Muscle layer of colon (tissue), 2 donors: Measurements from ENCODE around the gene DDX27.
"Not testable (repeated sequence)": the region's sequence is repeated elsewhere in the genome, so short reads cannot be mapped to it uniquely, and the experiment has no call there.

ENCODE experiments used
- H3K27ac ChIP-seq: one replicate; pipeline ENCODE4 v1.7.0; 2013; ENCODE audit warnings: low read depth, mild to moderate bottlenecking, low read length, moderate library complexity
- H3K27me3 ChIP-seq, 2 donors: one replicate each; pipeline ENCODE4 v1.7.0; 2013; ENCODE audit warnings: low read length in 2 of 2, mild to moderate bottlenecking in 2 of 2; ENCODE audit not compliant: insufficient read depth in 2 of 2, control insufficient read depth in 1 of 2
- H3K36me3 ChIP-seq: one replicate; pipeline ENCODE4 v1.7.0; 2013; ENCODE audit warnings: mild to moderate bottlenecking, low read length; ENCODE audit not compliant: insufficient read depth
- H3K4me1 ChIP-seq: one replicate; pipeline ENCODE4 v1.7.0; 2013; ENCODE audit warnings: mild to moderate bottlenecking, low read length; ENCODE audit not compliant: insufficient read depth
- H3K4me3 ChIP-seq, 2 donors: one replicate each; pipeline ENCODE4 v1.7.0; 2013; ENCODE audit warnings: low read length in 2 of 2, low read depth in 1 of 2, mild to moderate bottlenecking in 1 of 2, moderate library complexity in 1 of 2
- H3K9ac ChIP-seq: one replicate; pipeline ENCODE4 v1.7.0; 2013; ENCODE audit warnings: low read length
- H3K9me3 ChIP-seq: one replicate; pipeline ENCODE4 v1.7.0; 2013; ENCODE audit warnings: mild to moderate bottlenecking, low read length
- donor health status: abdominal sarcoma.
- donor health status: Adenocarcinoma of cecum.

The DDX27 gene

DNA sequence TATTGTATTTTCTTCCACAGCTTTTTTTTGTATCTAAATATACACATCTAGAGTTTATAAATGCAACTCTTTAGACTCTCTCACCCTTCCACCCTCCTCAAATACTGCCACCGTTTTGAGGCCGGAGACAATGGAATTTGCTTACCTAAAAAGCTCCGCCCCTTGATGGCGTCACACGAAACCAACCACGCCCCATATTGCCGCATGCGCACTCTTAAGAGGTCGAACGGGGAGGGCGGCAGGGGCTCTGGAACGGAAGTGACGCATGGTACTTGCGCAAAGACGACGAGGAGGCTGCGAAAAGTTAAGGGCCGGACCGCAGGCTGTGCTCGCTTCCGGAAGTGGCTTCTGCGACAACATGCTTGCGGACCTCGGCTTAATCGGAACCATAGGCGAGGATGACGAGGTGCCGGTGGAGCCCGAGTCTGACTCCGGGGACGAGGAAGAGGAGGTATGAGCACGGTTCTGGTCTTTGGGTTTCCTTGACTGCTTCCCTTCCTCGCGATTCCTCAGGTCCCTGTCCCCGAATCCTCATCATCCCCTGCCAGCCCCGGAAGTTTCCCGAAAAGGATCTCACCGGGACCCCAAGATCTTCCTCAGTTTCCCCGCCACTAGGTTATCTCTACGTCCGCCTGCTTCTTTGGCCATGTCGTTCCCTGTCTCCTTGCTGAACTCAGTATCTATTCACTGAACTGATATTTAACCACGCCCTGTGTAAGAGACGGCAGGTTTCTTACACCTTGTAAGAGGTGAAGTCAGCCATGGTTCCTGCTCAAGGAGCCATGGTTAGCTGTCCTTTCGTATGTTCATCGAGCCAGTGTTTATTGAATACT, at the start of gene DDX27:
Gene DDX27 (plus strand): TSS at position 326 of the 833 bp plus-strand sequence. CDS start 33 bp downstream, at position 359.
- Histone ChIP-seq H3K4me3 (peak within 1 kb of the TSS; percentile 87 to 88), H3K27ac (peak within 1 kb of the TSS; percentile 71), H3K27me3 (no peaks in the 10 kb centered on the region), H3K36me3 (peaks cover 23% of the 10 kb centered on the region), H3K9me3 (no peaks in the 10 kb centered on the region), H3K4me1 (peaks cover 5% of the 10 kb centered on the region), H3K9ac (peak within 1 kb of the TSS; percentile 83)

- H3K9me3 ChIP-seq = no peaks in the 10 kb centered on the region
- peaks cover 43% of the 10 kb centered on the region for H3K4me1 ChIP-seq
- no peaks in the 10 kb centered on the region for H3K27me3 ChIP-seq
- no peak overlapping the region for H3K27ac ChIP-seq
- H3K9ac ChIP-seq = no peak overlapping the region
- H3K36me3 ChIP-seq = no peaks in the 10 kb centered on the region
- H3K4me3 ChIP-seq = no peak overlapping the region
Observed at GRCh38 chr20:49169547-49169946, 49.7 kb upstream of the DDX27 start.

- Histone ChIP-seq H3K9ac (no peak overlapping the region), H3K4me1 (peaks cover 41% of the 10 kb centered on the region), H3K9me3 (no peaks in the 10 kb centered on the region), H3K4me3 (no peak overlapping the region), H3K27me3 (no peaks in the 10 kb centered on the region), H3K27ac (no peak overlapping the region), H3K36me3 (no peaks in the 10 kb centered on the region)
Observed at GRCh38 chr20:49170714-49171113, 48.5 kb upstream of the DDX27 start.

DNA sequence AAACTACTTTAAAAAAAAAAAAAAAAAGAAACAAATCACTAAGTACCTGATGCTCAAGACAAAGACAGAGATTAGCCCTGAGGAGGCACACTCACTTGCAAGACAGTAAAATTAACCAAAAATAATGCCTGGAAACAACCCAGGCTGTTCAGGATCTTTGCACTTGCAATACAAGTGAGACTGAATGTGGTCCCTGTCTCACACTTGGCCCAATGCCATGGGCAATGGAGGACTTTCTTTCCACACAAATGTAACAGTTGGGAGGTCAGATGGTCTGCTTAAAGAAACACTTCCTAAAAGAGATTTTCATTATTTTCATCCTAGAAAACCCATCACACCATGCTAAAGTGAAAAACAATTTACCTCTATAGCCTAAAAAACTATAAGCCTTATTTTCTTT, 47.3 kb upstream of the DDX27 start:
- Histone ChIP-seq H3K36me3 (no peaks in the 10 kb centered on the region), H3K9ac (no peak overlapping the region), H3K4me1 (peaks cover 30% of the 10 kb centered on the region), H3K4me3 (no peak overlapping the region), H3K27me3 (no peaks in the 10 kb centered on the region), H3K27ac (no peak overlapping the region), H3K9me3 (no peaks in the 10 kb centered on the region)

DNA sequence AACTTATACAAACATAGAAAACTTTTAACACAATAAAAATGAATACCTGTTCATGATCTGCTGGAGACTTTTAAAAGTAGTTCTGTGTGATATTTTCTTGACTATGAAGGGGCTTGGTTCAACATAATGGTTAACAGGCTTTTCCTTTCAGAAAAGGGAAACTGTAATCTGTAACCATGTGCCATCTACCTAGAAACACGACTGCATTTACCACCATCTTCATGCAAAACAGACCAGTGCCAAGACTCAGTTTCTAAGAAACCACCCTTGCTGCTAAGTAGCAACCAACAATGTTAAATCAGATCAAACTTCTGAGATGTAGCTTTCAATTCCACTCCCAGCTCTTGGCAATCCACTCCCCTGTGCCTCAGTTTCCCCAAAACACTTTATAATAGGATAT, 46.8 kb upstream of the DDX27 start:
- Histone ChIP-seq H3K9ac (no peak overlapping the region), H3K36me3 (no peaks in the 10 kb centered on the region), H3K27ac (no peak overlapping the region), H3K4me3 (no peak overlapping the region), H3K4me1 (peaks cover 28% of the 10 kb centered on the region), H3K9me3 (no peaks in the 10 kb centered on the region), H3K27me3 (no peaks in the 10 kb centered on the region)

DNA sequence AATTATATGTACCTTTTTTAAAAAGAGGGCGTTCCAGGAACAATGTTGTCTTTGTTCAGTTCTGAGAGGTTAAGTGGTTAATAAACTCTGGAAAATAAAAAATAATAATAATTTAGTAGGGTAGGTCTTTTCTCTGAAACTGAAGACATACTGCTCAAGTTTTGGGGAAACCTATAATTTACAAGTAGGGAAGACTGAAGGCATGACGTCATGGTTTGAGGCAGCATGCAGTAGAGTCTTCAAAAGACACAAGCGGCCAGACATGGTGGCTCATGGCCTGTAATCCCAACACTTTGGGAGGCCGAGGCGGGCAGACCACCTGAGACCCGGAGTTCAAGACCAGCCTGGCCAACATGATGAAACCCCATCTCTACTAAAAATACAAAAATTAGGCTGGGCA, 45.0 kb upstream of the DDX27 start:
- no peaks in the 10 kb centered on the region for H3K36me3 ChIP-seq

DNA sequence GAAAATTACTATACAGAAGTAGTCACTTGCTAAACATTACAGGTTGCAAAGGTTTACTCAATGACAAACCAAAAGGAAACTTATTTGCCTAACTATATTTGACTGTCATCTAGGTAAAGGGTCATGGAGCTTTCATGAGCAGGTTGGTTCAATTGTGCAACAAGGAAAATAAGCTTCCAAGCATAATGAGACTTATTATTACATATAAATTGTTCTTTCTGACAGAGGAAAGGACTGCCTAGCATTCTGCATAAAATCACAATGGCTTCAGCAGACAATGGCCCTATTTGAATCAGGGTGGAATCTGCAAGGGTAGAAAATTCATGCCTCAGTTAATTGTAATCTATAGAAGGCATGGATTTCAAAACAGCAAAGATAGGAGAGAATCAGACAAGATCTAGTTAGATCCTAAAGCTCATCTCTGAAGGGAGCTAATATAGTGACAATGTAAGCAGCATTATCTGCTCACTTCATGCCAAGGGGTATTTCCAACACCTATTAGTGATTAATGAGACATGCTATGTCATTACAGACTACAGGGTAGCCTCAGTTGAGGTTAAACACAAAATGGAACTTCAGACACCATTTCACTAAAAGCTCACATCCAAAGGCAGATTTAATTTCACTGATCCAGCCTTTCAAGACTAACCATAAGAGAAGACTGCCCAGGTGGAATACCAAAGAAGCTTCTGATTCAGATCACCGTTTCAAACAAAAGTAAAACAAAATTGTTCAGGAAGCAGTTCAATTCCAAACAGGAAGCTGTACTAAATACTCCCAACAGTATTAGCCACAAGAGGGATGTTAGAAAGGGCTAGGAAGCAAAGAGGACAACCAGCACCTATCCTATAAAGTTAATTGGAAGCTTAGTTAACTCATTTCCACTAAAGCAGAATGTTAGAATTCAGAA, 39.6 kb upstream of the DDX27 start:
- Histone ChIP-seq H3K9ac (no peak overlapping the region), H3K4me1 (peaks cover 26% of the 10 kb centered on the region), H3K27ac (no peak overlapping the region), H3K36me3 (no peaks in the 10 kb centered on the region), H3K4me3 (no peak overlapping the region), H3K27me3 (no peaks in the 10 kb centered on the region), H3K9me3 (no peaks in the 10 kb centered on the region)

More for the DNA sequence above, 45.0 kb upstream of the DDX27 start:
- Histone ChIP-seq H3K9ac (no peak overlapping the region), H3K9me3 (no peaks in the 10 kb centered on the region), H3K27ac (no peak overlapping the region), H3K4me1 (peaks cover 20% of the 10 kb centered on the region), H3K27me3 (no peaks in the 10 kb centered on the region), H3K4me3 (no peak overlapping the region)

GRCh38 chr20:49181265-49181877, 37.8 kb upstream of the DDX27 start:
- H3K9ac ChIP-seq = no peak overlapping the region
- no peaks in the 10 kb centered on the region for H3K27me3 ChIP-seq
- no peak overlapping the region for H3K4me3 ChIP-seq
- no peak overlapping the region for H3K27ac ChIP-seq
- no peaks in the 10 kb centered on the region for H3K36me3 ChIP-seq
- H3K9me3 ChIP-seq = no peaks in the 10 kb centered on the region
- peaks cover 34% of the 10 kb centered on the region for H3K4me1 ChIP-seq

DNA sequence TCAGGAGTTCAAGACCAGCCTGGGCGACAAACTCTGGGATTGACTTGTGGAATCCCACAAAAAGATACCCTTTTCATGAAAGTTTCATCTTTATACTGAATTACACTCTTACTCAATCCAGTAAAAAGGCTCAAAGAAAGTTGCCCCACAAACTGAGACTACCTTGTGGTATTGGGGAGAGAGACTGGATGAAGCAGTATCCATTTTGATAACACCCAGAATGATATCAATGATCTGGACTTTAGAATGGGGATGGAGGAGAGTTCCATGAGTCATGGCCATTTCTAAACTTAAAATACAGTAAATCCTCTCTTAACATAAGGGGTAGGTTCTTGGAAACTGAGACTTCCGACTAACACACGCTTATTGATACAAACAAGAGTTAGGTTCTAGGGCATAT, 35.8 kb upstream of the DDX27 start:
- Histone ChIP-seq H3K9ac (no peak overlapping the region), H3K4me1 (peaks cover 33% of the 10 kb centered on the region), H3K27ac (no peak overlapping the region)

DNA sequence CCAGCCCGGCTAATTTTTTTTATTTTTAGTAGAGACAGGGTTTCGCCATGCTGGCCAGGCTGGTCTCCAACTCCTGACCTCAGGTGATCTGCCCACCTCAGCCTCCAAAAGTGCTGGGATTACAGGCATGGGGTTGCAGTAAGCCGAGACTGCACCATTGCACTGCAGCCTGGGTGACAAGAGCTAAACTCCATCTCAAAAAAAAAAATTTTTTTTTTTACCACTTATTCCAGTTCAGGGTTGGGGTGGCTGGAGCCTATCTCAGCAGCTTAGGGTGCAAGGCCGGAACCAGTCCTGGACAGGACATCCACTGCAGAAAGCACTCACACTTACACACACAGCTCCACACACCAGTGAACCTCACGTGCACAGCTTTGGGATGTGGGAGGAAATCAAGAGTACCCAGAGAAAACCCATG, 35.1 kb upstream of the DDX27 start:
- not testable (repeated sequence) for H3K36me3 ChIP-seq, H3K27ac ChIP-seq, H3K27me3 ChIP-seq, H3K9me3 ChIP-seq, H3K9ac ChIP-seq, H3K4me3 ChIP-seq
- peaks cover 33% of the 10 kb centered on the region for H3K4me1 ChIP-seq

More for the DNA sequence above, 35.8 kb upstream of the DDX27 start:
- no peaks in the 10 kb centered on the region for H3K36me3 ChIP-seq
- no peaks in the 10 kb centered on the region for H3K9me3 ChIP-seq
- no peaks in the 10 kb centered on the region for H3K27me3 ChIP-seq
- no peak overlapping the region for H3K4me3 ChIP-seq

- no peak overlapping the region for H3K27ac ChIP-seq
- no peak overlapping the region for H3K9ac ChIP-seq
- no peaks in the 10 kb centered on the region for H3K9me3 ChIP-seq
- no peaks in the 10 kb centered on the region for H3K27me3 ChIP-seq
- peaks cover 30% of the 10 kb centered on the region for H3K4me1 ChIP-seq
- no peaks in the 10 kb centered on the region for H3K36me3 ChIP-seq
- H3K4me3 ChIP-seq = no peak overlapping the region
Observed at GRCh38 chr20:49184691-49185070, 34.5 kb upstream of the DDX27 start.
